Naive thymus-derived CD8-positive, alpha-beta T cell (primary cell): ENCODE measurements around the gene EHF. TPM values are rescaled to one million over a fixed set of nuclear protein-coding genes. Genes with fewer than 3 reads are reported as not detected.

Experiments used
- ATAC-seq, 2 donors: fragments of 150-1000 bp; cut with Tn5 transposase in 1 of 2; sonication (Bioruptor Pico), chemical (Tn5 transposase) in 1 of 2; 1 replicate in 1 of 2; 2 replicates in 1 of 2; pipeline ENCODE4 v1.10.0; 2021; ENCODE audit warnings: mild to moderate bottlenecking in 2 of 2, moderate library complexity in 2 of 2
- POLR2A ChIA-PET: fragments of 350-600 bp; sonication (Branson Sonifier 250); formaldehyde crosslinking; loops from one replicate; lab custom pipeline; 2021; ENCODE audit warnings: antibody characterized with exemption; lab: Charles Lee
- DNase-seq, 10 donors: peaks; one replicate each; pipeline versions ENCODE4 v3.0.0 to v3.0.0-alpha.2; 2020 to 2022
- H3K27ac Mint-ChIP-seq, 10 donors: one replicate each; pipeline ENCODE4 v1.8.0; 2020 to 2022; ENCODE audit warnings: mild to moderate bottlenecking in 10 of 10, mixed read lengths in 10 of 10, moderate library complexity in 4 of 10, inconsistent platforms in 1 of 10
- H3K27me3 Mint-ChIP-seq, 5 donors: one replicate each; pipeline ENCODE4 v1.8.0; 2021 to 2022; ENCODE audit warnings: mixed read lengths in 5 of 5
- H3K36me3 Mint-ChIP-seq, 3 donors: one replicate each; pipeline ENCODE4 v1.8.0; 2020 to 2022; ENCODE audit warnings: mixed read lengths in 3 of 3, mild to moderate bottlenecking in 2 of 3, inconsistent platforms in 1 of 3
- H3K4me1 Mint-ChIP-seq, 4 donors: one replicate each; pipeline ENCODE4 v1.8.0; 2021 to 2022; ENCODE audit warnings: mixed read lengths in 4 of 4
- H3K4me3 Mint-ChIP-seq, 10 donors: one replicate each; pipeline ENCODE4 v1.8.0; 2020 to 2022; ENCODE audit warnings: mild to moderate bottlenecking in 10 of 10, mixed read lengths in 10 of 10, moderate library complexity in 6 of 10, inconsistent platforms in 1 of 10
- H3K9me3 Mint-ChIP-seq, 9 donors: one replicate each; pipeline ENCODE4 v1.8.0; 2020 to 2022; ENCODE audit warnings: mixed read lengths in 9 of 9, mild to moderate bottlenecking in 3 of 9, inconsistent platforms in 1 of 9, moderate library complexity in 1 of 9
- polyA plus RNA-seq, 3 donors: library from polyadenylated mRNA; unstranded; fragments of 300-500 nt; fragmentation: Illumina TruSeq; gene quantifications; one replicate each; pipeline ENCODE4 v1.2.3, GENCODE V29; 2021
- total RNA-seq, 8 experiments: library from RNA in 2 of 8; stranded (reverse) in 2 of 8; gene quantifications; one replicate each; pipeline ENCODE4 v1.2.3 and lab custom pipeline; 2021 to 2026

EHF gene
- total and polyA plus RNA-seq, 5 experiments from 2014 or later = not detected

- no peak overlapping the region for H3K27ac Mint-ChIP-seq
- ATAC-seq (no peak), DNase-seq (no peak)
- H3K27me3 Mint-ChIP-seq = peaks cover 10 to 33% (median 14%) of the 10 kb centered on the region in 5 donors
- POLR2A ChIA-PET = no interaction called here
- H3K4me3 Mint-ChIP-seq = no peak overlapping the region
- H3K36me3 Mint-ChIP-seq = peaks cover 0 to 17% (median 7%) of the 10 kb centered on the region in 3 donors
- H3K9me3 Mint-ChIP-seq = peaks cover 5 to 29% (median 12%) of the 10 kb centered on the region in 9 donors
- H3K4me1 Mint-ChIP-seq = no peaks in the 10 kb centered on the region
Observed at GRCh38 chr11:34706709-34707461, 86.0 kb downstream of the EHF start.

GRCh38 chr11:34707462-34707840, 86.6 kb downstream of the EHF start:
- DNase-seq = no peak
- Mint-ChIP-seq H3K4me1 (no peaks in the 10 kb centered on the region), H3K36me3 (peaks cover 0 to 23% (median 7%) of the 10 kb centered on the region in 3 donors), H3K4me3 (no peak overlapping the region), H3K9me3 (peaks cover 9 to 34% (median 18%) of the 10 kb centered on the region in 9 donors), H3K27ac (no peak overlapping the region), H3K27me3 (peaks cover 10 to 33% (median 14%) of the 10 kb centered on the region in 5 donors)
- POLR2A ChIA-PET = no interaction called here
- no peak for ATAC-seq

Other genes starting within 250 kb of the EHF start
- 10 to 100 TPM; 37.5 to 38.0 TPM for gene CAT, start 182.2 kb upstream of the EHF start, total RNA-seq
- 100 to 1,000 TPM in 2 of 3 donors, 10 to 100 TPM in 1; 96.3 to 139 (median 115) TPM for gene CAT, start 182.2 kb upstream of the EHF start, polyA plus RNA-seq
- gene ELF5, start 107.3 kb upstream of the EHF start, total RNA-seq = not detected
- not detected for gene ELF5, start 107.3 kb upstream of the EHF start, polyA plus RNA-seq